T47D (cell line): ENCODE measurements around the gene FITM1.

Source experiments
- DNase-seq, 2 experiments: peaks; one replicate each; pipeline versions ENCODE4 v3.0.0 to v3.0.0-alpha.2; 2011 to 2012; ENCODE audit warnings: low read depth in 1 of 2, low spot score in 1 of 2
- JUND ChIP-seq: IDR thresholded peaks from 2 replicates; pipeline ENCODE4 v1.6.1; 2012; ENCODE audit warnings: low read depth
- in situ Hi-C: cut with HindIII; loops from 2 replicates; pipeline ENCODE4 v1.10.0; 2016; ENCODE audit warnings: low sequenced_read_pairs, low pct_unique_long_range_greater_than_20kb

The FITM1 gene

GRCh38 chr14:24150993-24151392 lies 20.5 kb downstream of the FITM1 start:
- no peak for DNase-seq
- in situ Hi-C loops = no loop called here
- no peak for TF ChIP-seq JUND

- TF ChIP-seq JUND = no peak
- DNase-seq = no peak
- in situ Hi-C loops = no loop called here
Observed at GRCh38 chr14:24151404-24152080, 21.1 kb downstream of the FITM1 start.

- in situ Hi-C loops = no loop called here
- no peak for TF ChIP-seq JUND
- no peak for DNase-seq
Observed at GRCh38 chr14:24155100-24155499, 24.6 kb downstream of the FITM1 start.

- no peak for DNase-seq
- TF ChIP-seq JUND = no peak
- in situ Hi-C loops = no loop called here
Observed at GRCh38 chr14:24156840-24157239, 26.4 kb downstream of the FITM1 start.

GRCh38 chr14:24157331-24157730 lies 26.9 kb downstream of the FITM1 start:
- in situ Hi-C loops = no loop called here
- TF ChIP-seq JUND = no peak

GRCh38 chr14:24159777-24160498 lies 29.5 kb downstream of the FITM1 start:
- DNase-seq = no peak
- in situ Hi-C loops = no loop called here
- TF ChIP-seq JUND = no peak

More at GRCh38 chr14:24157331-24157730, 26.9 kb downstream of the FITM1 start:
- DNase-seq = no peak

- DNase-seq = no peak
- TF ChIP-seq JUND = no peak
- in situ Hi-C loops = no loop called here
Observed at GRCh38 chr14:24160499-24160849, 30.0 kb downstream of the FITM1 start.

- TF ChIP-seq JUND = no peak
- DNase-seq = peak; percentile 84 to 90
- in situ Hi-C loops = no loop called here
Observed at GRCh38 chr14:24160850-24161804, 30.7 kb downstream of the FITM1 start, which contains the start of gene IRF9. TSS of gene IRF9 (plus strand) at chr14:24161265. CDS start at chr14:24162145, 880 bp downstream.

GRCh38 chr14:24162093-24162492 lies 31.6 kb downstream of the FITM1 start:
- DNase-seq = no peak
- TF ChIP-seq JUND = no peak
- in situ Hi-C loops = no loop called here

GRCh38 chr14:24164518-24164991 lies 34.1 kb downstream of the FITM1 start:
- DNase-seq = no peak
- in situ Hi-C loops = no loop called here
- no peak for TF ChIP-seq JUND

- in situ Hi-C loops = no loop called here
- no peak for TF ChIP-seq JUND
Observed at GRCh38 chr14:24165785-24166184, 35.3 kb downstream of the FITM1 start.

GRCh38 chr14:24167469-24168114 lies 37.1 kb downstream of the FITM1 start:
- no peak for DNase-seq
- no peak for TF ChIP-seq JUND
- in situ Hi-C loops = no loop called here

More at GRCh38 chr14:24165785-24166184, 35.3 kb downstream of the FITM1 start:
- DNase-seq = no peak
